ENCODE measurements around the gene BCAS3. TPM values are rescaled to one million over a fixed set of nuclear protein-coding genes. Genes with fewer than 3 reads are reported as not detected.

BCAS3 gene
- total RNA-seq, 2 donors from 2014 or later = 44.1 to 71.5 TPM

DNA sequence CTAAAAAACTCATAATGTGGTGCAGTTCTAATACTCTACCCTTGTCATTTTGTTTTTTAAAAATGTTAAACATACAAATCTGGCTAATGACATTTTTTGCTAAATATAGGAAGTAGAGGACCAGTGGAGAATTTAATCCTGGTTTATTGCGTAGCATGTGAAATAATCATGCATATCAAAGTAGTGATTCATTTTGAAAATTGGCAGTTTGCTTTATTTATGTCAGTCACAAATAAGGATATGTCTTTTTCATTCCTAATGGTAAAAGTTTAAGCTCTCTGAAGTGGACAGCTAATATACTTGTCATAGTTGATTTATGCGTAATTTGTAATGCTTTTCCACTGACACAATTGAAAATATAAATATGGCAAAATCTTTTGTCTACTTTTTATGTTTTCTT lies 224.2 kb downstream of the BCAS3 start:
- H3K9me3 ChIP-seq = no peaks in the 10 kb centered on the region
- ATAC-seq = no peak
- H3K36me3 ChIP-seq (replicated peaks in 1 of 2; ENCODE audit: insufficient read depth in 1 of 2, low read depth in 2 of 2) = no peaks in the 10 kb centered on the region
- no peak for DNase-seq
- WGBS, 2 donors = 83 to 91% methylated on average over 2 of the region's 2 CpGs
- no peak overlapping the region for H3K4me3 ChIP-seq
- no peak for TF ChIP-seq POLR2A (IDR thresholded peaks at IDR 0.05)
- intact Hi-C loops (cut with DNase I) = no loop called here
- no peaks in the 10 kb centered on the region for H3K27me3 ChIP-seq
- H3K27ac ChIP-seq = no peak overlapping the region
- H3K4me1 ChIP-seq = no peaks in the 10 kb centered on the region

DNA sequence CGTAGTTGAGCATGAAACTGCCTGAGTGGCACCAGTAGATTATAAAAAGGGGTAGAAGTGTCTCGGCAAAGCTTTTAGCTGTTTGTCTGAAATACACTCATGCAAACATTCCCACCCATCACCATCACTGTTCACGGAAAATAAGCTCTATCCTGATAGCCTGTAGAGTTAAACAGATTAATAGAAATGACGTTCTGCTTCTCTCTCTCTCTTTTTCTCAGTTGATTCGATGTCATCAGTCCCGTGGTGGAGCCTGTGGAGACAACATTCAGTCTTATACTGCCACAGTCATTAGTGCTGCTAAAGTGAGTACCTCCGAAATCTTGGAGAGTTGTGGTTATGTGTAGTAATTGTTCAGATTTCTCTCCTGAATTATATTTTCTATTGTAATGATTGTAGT lies 224.7 kb downstream of the BCAS3 start:
- H3K9me3 ChIP-seq = no peaks in the 10 kb centered on the region
- no peaks in the 10 kb centered on the region for H3K36me3 ChIP-seq (replicated peaks in 1 of 2; ENCODE audit: insufficient read depth in 1 of 2, low read depth in 2 of 2)
- 77 to 84% methylated on average over 7 of the region's 7 CpGs for WGBS, 2 donors
- H3K4me1 ChIP-seq = no peaks in the 10 kb centered on the region
- intact Hi-C loops (cut with DNase I) = no loop called here
- ATAC-seq = no peak
- no peak for DNase-seq
- no peak overlapping the region for H3K4me3 ChIP-seq
- H3K27ac ChIP-seq = no peak overlapping the region
- H3K27me3 ChIP-seq = no peaks in the 10 kb centered on the region
- no peak for TF ChIP-seq POLR2A (IDR thresholded peaks at IDR 0.05)
- TF ChIP-seq, protein P1, sequence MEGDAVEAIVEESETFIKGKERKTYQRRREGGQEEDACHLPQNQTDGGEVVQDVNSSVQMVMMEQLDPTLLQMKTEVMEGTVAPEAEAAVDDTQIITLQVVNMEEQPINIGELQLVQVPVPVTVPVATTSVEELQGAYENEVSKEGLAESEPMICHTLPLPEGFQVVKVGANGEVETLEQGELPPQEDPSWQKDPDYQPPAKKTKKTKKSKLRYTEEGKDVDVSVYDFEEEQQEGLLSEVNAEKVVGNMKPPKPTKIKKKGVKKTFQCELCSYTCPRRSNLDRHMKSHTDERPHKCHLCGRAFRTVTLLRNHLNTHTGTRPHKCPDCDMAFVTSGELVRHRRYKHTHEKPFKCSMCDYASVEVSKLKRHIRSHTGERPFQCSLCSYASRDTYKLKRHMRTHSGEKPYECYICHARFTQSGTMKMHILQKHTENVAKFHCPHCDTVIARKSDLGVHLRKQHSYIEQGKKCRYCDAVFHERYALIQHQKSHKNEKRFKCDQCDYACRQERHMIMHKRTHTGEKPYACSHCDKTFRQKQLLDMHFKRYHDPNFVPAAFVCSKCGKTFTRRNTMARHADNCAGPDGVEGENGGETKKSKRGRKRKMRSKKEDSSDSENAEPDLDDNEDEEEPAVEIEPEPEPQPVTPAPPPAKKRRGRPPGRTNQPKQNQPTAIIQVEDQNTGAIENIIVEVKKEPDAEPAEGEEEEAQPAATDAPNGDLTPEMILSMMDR (IDR thresholded peaks at IDR 0.05) = no peak

DNA sequence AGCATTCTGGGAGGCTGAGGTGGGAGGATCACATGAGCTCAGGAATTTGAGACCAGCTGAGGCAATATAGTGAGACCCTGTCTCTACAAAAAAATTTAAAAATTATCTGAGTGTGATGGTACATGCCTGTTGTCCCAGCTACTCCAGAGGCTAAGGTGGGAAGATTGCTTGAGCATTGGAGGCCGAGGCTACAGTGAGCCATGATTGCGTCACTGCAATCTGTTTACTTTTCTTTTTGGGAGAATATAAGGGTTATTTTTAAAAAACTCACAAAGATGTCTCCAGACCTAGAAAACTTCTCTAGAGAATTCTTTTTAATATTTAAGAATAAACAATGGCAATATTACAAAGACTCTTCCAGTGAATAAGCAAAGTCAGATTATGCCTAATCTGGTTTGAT lies 226.9 kb downstream of the BCAS3 start:
- TF ChIP-seq POLR2A (IDR thresholded peaks at IDR 0.05) = no peak
- TF ChIP-seq, protein P1 (IDR thresholded peaks at IDR 0.05) = no peak
- no peak for ATAC-seq
- WGBS, 2 donors = 97% methylated on average over 2 of the region's 2 CpGs

DNA sequence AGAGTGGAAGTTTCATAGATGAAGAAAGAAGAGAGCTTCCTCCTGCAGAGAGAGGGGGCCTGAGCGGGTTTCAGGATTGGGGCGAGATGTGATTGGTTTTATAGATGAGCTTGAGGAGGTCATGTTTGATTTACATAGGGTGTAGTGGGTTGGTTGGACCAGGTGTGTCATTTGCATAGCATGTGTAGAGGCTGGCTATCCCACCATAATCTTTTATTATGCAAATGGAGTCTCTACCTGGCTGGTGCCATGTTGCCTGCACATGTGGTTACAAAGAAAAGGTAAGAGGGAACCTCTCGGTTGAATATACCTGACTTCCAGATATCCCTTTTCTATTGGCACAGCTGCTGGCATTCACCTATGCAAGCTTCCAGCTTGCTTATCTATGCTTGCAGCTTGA lies 228.1 kb downstream of the BCAS3 start:
- no peaks in the 10 kb centered on the region for H3K9me3 ChIP-seq
- no peak for ATAC-seq
- no peak for DNase-seq
- intact Hi-C loops (cut with DNase I) = no loop called here
- H3K27ac ChIP-seq = no peak overlapping the region
- no peak overlapping the region for H3K4me3 ChIP-seq
- H3K36me3 ChIP-seq (replicated peaks in 1 of 2; ENCODE audit: insufficient read depth in 1 of 2, low read depth in 2 of 2) = no peaks in the 10 kb centered on the region
- no peaks in the 10 kb centered on the region for H3K27me3 ChIP-seq
- no peaks in the 10 kb centered on the region for H3K4me1 ChIP-seq
- WGBS, 2 donors = 77 to 83% methylated on average over 3 of the region's 3 CpGs
- TF ChIP-seq POLR2A (IDR thresholded peaks at IDR 0.05) = no peak
- TF ChIP-seq, protein P1 (IDR thresholded peaks at IDR 0.05) = no peak

More for the DNA sequence above, 226.9 kb downstream of the BCAS3 start:
- H3K9me3 ChIP-seq = no peaks in the 10 kb centered on the region
- intact Hi-C loops (cut with DNase I) = no loop called here
- H3K27ac ChIP-seq = no peak overlapping the region
- H3K36me3 ChIP-seq (replicated peaks in 1 of 2; ENCODE audit: insufficient read depth in 1 of 2, low read depth in 2 of 2) = no peaks in the 10 kb centered on the region
- H3K4me3 ChIP-seq = no peak overlapping the region
- DNase-seq = no peak
- H3K27me3 ChIP-seq = no peaks in the 10 kb centered on the region
- no peaks in the 10 kb centered on the region for H3K4me1 ChIP-seq

DNA sequence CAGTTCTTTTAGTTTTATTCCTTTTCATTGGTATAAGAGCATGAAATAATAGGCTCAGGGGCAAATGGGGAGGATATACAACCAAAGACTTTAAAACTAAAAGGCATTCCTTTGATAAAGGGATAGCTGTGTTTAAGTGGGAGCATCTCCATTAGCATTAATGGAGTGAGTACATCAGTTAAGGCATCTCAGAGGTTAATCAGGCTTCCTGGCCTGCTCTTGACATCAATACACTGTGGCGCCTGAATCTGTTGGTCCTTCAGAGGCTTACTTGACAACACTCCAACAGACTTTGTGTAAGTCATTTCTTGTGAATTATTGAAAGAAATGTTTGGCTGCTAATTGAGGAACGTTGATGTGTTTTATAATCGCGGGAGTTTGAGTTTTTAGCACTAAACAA lies 230.7 kb downstream of the BCAS3 start:
- 79 to 80% methylated on average over 4 of the region's 4 CpGs for WGBS, 2 donors
- intact Hi-C loops (cut with DNase I) = no loop called here
- ATAC-seq (no peak), DNase-seq (no peak)
- no peak overlapping the region for H3K4me3 ChIP-seq
- no peaks in the 10 kb centered on the region for H3K4me1 ChIP-seq
- no peaks in the 10 kb centered on the region for H3K27me3 ChIP-seq
- TF ChIP-seq POLR2A (IDR thresholded peaks at IDR 0.05) = no peak
- TF ChIP-seq, protein P1 (IDR thresholded peaks at IDR 0.05) = no peak
- no peak overlapping the region for H3K27ac ChIP-seq
- no peaks in the 10 kb centered on the region for H3K36me3 ChIP-seq (replicated peaks in 1 of 2; ENCODE audit: insufficient read depth in 1 of 2, low read depth in 2 of 2)
- H3K9me3 ChIP-seq = no peaks in the 10 kb centered on the region

Data from body of pancreas (tissue), 4 donors.